GM18505 (cell line): ENCODE data around the gene PCDHB12.
"Not testable (repeated sequence)": the region's sequence is repeated elsewhere in the genome, so short reads cannot be mapped to it uniquely, and the experiment has no call there.

ENCODE experiments used
- ATAC-seq: cut with Tn5 transposase; IDR thresholded peaks from one replicate; pipeline ENCODE4 v1.9.1; 2021; ENCODE audit not compliant: unreplicated experiment
- POLR2A ChIP-seq: IDR thresholded peaks from 4 replicates; pipeline ENCODE4 v1.6.1; 2011; ENCODE audit warnings: borderline replicate concordance; ENCODE audit not compliant: insufficient read depth, insufficient read length; ENCODE audit errors: extremely low read depth

PCDHB12 gene

DNA sequence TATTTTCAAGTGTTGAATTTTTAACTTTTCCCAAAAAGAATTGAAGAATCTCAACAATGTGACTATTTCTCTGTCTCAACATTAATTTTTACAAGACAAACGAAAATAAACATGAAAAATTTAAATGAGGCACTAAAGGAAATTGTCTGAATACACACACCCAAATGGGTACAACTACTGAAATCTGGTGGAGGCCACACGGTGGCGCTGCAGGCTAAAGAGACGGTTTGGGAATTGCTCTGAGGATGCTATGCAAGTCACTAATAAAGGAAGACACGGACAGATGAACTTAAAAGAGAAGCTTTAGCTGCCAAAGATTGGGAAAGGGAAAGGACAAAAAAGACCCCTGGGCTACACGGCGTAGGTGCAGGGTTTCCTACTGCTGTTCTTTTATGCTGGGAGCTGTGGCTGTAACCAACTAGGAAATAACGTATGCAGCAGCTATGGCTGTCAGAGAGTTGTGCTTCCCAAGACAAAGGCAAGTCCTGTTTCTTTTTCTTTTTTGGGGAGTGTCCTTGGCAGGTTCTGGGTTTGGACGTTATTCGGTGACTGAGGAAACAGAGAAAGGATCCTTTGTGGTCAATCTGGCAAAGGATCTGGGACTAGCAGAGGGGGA lies 16.3 kb upstream of the PCDHB12 start, which contains the start of gene PCDHB10:
Gene PCDHB10 (plus strand): TSS at position 244 of the 616 bp plus-strand sequence. CDS start 200 bp downstream, at position 444.
- TF ChIP-seq POLR2A: no peak
- ATAC-seq: no peak

DNA sequence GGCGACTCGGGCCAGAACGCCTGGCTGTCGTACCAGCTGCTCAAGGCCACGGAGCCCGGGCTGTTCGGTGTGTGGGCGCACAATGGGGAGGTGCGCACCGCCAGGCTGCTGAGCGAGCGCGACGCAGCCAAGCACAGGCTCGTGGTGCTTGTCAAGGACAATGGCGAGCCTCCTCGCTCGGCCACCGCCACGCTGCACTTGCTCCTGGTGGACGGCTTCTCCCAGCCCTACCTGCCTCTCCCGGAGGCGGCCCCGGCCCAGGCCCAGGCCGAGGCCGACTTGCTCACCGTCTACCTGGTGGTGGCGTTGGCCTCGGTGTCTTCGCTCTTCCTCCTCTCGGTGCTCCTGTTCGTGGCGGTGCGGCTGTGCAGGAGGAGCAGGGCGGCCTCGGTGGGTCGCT lies 14.2 kb upstream of the PCDHB12 start:
- ATAC-seq: not testable (repeated sequence)

DNA sequence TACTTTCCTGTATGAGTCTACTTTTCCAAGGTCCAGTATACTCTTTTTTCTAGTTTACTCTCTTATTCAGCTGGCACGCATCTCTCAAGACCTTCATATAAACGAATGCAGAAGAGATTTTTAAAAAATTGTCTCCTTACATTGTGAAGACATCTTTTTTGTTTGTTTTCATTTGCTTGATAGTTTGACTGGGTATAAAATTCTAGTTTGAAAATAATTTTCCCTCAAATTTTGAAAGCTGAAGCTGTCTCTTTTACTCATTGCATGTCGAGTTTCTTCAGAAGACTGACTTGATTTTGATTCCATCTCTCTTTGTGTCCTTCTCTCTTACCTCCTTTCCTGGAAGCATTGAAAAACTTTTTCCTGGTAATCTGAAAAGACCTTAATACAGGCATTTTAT lies 12.2 kb upstream of the PCDHB12 start:
- ATAC-seq: no peak
- no peak for TF ChIP-seq POLR2A

DNA sequence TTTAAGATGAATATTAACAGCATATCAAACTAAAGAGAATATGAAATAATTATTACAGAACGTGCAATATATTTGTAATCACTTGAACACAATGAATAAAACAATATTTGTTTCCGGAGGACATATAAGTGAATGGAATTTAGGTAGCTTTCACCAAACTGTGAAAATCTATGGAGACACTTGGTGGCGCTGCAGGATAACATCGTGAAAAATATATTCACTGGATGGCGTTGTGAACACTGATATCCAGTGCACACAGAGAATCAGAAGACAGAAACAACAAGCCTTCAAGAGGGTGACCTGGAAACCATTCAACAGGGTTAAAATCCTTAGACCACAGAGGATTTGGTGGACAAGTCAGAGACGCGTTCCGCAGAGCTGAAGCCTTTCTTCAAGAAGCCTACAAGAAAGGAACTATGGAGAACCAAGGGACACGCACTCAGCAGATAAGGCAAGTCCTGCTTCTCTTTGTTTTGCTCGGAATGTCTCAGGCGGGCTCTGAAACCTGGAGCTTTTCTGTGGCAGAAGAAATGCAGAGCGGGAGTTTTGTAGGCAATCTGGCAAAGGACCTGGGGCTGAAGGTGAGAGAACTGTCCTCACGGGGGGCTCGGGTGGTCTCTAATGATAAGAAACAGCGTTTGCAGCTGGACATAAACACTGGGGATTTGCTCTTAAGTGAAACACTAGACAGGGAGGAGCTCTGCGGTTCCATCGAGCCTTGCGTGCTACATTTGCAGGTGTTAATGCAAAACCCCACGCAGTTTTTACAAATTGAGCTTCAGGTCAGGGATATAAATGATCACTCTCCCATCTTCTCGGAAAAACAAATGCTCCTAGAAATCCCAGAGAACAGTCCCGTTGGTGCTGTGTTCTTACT lies 8.9 kb upstream of the PCDHB12 start, which contains the start of gene PCDHB11:
Gene PCDHB11 (plus strand): TSS at position 269 of the 877 bp plus-strand sequence. CDS start 148 bp downstream, at position 417.
- TF ChIP-seq POLR2A: no peak
- no peak for ATAC-seq

DNA sequence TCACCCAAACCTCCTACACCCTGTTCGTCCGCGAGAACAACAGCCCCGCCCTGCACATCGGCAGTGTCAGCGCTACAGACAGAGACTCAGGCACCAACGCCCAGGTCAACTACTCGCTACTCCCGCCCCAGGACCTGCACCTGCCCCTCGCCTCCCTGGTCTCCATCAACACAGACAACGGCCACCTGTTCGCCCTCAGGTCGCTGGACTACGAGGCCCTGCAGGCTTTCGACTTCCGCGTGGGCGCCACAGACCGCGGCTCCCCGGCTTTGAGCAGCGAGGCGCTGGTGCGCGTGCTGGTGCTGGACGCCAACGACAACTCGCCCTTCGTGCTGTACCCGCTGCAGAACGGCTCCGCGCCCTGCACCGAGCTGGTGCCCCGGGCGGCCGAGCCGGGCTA lies 7.4 kb upstream of the PCDHB12 start:
- not testable (repeated sequence) for ATAC-seq

DNA sequence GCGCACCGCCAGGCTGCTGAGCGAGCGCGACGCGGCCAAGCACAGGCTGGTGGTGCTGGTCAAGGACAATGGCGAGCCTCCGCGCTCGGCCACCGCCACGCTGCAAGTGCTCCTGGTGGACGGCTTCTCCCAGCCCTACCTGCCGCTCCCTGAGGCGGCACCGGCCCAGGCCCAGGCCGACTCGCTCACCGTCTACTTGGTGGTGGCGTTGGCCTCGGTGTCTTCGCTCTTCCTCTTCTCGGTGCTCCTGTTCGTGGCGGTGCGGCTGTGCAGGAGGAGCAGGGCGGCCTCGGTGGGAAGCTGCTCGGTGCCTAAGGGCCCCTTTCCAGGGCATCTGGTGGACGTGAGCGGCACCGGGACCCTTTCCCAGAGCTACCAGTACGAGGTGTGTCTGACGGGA lies 6.9 kb upstream of the PCDHB12 start:
- ATAC-seq: not testable (repeated sequence)

DNA sequence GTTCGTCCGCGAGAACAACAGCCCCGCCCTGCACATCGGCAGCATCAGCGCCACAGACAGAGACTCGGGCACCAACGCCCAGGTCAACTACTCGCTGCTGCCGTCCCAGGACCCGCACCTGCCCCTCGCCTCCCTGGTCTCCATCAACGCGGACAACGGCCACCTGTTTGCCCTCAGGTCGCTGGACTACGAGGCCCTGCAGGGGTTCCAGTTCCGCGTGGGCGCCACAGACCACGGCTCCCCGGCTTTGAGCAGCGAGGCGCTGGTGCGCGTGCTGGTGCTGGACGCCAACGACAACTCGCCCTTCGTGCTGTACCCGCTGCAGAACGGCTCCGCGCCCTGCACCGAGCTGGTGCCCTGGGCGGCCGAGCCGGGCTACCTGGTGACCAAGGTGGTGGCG lies 1.8 kb downstream of the PCDHB12 start:
- not testable (repeated sequence) for ATAC-seq

DNA sequence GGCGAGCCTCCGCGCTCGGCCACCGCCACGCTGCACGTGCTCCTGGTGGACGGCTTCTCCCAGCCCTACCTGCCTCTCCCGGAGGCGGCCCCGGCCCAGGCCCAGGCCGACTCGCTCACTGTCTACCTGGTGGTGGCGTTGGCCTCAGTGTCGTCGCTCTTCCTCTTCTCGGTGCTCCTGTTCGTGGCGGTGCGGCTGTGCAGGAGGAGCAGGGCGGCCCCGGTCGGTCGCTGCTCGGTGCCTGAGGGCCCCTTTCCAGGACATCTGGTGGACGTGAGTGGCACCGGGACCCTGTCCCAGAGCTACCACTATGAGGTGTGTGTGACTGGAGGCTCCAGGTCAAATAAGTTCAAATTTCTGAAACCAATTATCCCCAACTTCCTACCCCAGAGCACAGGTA lies 2.3 kb downstream of the PCDHB12 start:
- ATAC-seq: not testable (repeated sequence)

DNA sequence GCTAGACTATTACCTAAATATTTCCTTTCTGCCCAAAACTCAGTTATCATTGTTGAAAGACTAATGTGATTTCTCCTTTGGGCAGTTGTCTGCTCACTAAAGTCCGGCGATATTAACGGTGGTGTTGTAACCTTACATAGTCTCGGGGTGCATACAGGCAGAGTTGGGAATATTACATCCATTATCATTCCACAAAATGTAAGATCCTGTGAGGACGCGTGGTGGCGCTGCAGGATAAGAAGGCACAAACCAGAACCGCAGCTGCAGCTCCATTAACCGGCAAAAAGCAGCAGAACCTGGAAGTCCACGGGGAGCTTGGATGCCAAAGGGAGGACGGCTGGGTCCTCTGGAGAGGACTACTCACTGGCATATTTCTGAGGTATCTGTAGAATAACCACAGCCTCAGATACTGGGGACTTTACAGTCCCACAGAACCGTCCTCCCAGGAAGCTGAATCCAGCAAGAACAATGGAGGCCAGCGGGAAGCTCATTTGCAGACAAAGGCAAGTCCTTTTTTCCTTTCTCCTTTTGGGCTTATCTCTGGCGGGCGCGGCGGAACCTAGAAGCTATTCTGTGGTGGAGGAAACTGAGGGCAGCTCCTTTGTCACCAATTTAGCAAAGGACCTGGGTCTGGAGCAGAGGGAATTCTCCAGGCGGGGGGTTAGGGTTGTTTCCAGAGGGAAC lies 5.3 kb downstream of the PCDHB12 start, which contains the start of gene PCDHB13:
Gene PCDHB13 (plus strand): TSS at position 264 of the 684 bp plus-strand sequence. CDS start 205 bp downstream, at position 469.
- ATAC-seq: not testable (repeated sequence)

DNA sequence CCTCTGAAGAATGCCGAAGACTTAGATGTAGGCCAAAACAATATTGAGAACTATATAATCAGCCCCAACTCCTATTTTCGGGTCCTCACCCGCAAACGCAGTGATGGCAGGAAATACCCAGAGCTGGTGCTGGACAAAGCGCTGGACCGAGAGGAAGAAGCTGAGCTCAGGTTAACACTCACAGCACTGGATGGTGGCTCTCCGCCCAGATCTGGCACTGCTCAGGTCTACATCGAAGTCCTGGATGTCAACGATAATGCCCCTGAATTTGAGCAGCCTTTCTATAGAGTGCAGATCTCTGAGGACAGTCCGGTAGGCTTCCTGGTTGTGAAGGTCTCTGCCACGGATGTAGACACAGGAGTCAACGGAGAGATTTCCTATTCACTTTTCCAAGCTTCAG lies 6.1 kb downstream of the PCDHB12 start:
- ATAC-seq: not testable (repeated sequence)

DNA sequence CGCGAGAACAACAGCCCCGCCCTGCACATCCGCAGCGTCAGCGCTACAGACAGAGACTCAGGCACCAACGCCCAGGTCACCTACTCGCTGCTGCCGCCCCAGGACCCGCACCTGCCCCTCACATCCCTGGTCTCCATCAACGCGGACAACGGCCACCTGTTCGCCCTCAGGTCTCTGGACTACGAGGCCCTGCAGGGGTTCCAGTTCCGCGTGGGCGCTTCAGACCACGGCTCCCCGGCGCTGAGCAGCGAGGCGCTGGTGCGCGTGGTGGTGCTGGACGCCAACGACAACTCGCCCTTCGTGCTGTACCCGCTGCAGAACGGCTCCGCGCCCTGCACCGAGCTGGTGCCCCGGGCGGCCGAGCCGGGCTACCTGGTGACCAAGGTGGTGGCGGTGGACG lies 7.0 kb downstream of the PCDHB12 start:
- ATAC-seq: not testable (repeated sequence)

DNA sequence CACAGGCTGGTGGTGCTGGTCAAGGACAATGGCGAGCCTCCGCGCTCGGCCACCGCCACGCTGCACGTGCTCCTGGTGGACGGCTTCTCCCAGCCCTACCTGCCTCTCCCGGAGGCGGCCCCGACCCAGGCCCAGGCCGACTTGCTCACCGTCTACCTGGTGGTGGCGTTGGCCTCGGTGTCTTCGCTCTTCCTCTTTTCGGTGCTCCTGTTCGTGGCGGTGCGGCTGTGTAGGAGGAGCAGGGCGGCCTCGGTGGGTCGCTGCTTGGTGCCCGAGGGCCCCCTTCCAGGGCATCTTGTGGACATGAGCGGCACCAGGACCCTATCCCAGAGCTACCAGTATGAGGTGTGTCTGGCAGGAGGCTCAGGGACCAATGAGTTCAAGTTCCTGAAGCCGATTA lies 7.5 kb downstream of the PCDHB12 start:
- ATAC-seq: not testable (repeated sequence)

DNA sequence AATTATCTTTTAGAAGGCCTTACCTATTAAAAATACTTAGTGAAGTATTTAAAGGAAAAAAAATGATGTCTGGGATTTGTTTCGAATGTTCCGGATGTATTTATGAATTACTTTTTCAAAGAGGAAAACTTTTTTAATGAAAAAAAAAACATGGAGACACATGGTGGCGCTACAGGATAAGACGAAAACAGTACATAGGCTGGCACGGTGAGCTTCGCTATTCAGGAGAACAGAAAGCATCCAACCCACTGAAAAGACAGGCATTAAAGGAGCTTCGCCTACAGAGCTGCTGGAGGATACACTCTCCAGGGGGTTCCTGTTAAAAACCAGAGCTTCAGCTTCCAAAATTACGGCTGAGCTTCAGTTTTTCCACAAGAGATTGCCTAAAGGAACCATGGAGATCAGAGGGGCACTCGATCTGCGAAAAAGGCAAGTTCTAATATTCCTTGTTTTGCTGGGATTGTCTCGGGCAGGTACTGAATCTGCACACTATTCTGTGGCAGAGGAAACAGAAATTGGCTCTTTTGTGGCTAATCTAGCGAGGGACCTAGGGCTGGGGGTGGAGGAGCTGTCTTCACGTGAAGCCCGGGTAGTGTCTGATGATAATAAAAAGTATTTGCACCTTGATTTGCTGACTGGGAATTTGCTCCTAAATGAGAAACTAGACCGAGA lies 14.7 kb downstream of the PCDHB12 start, which contains the start of gene PCDHB14:
Gene PCDHB14 (plus strand): TSS at position 232 of the 672 bp plus-strand sequence. CDS start 163 bp downstream, at position 395.
- no peak for TF ChIP-seq POLR2A
- ATAC-seq: no peak

DNA sequence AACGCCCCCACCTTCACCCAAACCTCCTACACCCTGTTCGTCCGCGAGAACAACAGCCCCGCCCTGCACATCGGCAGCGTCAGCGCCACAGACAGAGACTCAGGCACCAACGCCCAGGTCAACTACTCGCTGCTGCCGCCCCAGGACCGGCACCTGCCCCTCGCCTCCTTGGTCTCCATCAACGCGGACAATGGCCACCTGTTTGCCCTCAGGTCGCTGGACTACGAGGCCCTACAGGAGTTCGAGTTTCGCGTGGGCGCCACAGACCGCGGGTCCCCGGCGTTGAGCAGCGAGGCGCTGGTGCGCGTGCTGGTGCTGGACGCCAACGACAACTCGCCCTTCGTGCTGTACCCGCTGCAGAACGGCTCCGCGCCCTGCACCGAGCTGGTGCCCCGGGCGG lies 16.3 kb downstream of the PCDHB12 start:
- ATAC-seq: not testable (repeated sequence)

DNA sequence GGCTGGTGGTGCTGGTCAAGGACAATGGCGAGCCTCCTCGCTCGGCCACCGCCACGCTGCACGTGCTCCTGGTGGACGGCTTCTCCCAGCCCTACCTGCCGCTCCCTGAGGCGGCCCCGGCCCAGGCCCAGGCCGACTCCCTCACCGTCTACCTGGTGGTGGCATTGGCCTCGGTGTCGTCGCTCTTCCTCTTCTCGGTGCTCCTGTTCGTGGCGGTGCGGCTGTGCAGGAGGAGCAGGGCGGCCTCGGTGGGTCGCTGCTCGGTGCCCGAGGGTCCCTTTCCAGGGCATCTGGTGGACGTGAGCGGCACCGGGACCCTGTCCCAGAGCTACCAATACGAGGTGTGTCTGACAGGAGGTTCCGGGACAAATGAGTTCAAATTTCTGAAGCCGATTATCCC lies 16.9 kb downstream of the PCDHB12 start:
- ATAC-seq: not testable (repeated sequence)
